ENCODE data around the gene AQP12A.
"Not testable (repeated sequence)": the region's sequence is repeated elsewhere in the genome, so short reads cannot be mapped to it uniquely, and the experiment has no call there.

Gene AQP12A

GRCh38 chr2:240682431-240683224 is 9.0 kb upstream of the AQP12A start, which contains the start of gene AQP12B:
Gene AQP12B (minus strand): TSS chr2:240682885. CDS start chr2:240682837, 48 bp downstream.
- DNase-seq (ENCODE audit: insufficient read length, low spot score); FAIRE-seq: not testable (repeated sequence)

GRCh38 chr2:240683329-240683979 is 8.2 kb upstream of the AQP12A start:
- not testable (repeated sequence) for FAIRE-seq; DNase-seq (ENCODE audit: insufficient read length, low spot score)

GRCh38 chr2:240683980-240684728 is 7.5 kb upstream of the AQP12A start:
- peak; percentile 13 for DNase-seq (ENCODE audit: insufficient read length, low spot score)
- not testable (repeated sequence) for FAIRE-seq

GRCh38 chr2:240685771-240686371 is 5.8 kb upstream of the AQP12A start:
- DNase-seq (ENCODE audit: insufficient read length, low spot score) = peak; percentile 21
- no peak for FAIRE-seq
- no peak for TF ChIP-seq CTCF (IDR thresholded peaks at IDR 0.05; ENCODE audit: insufficient read depth, missing control alignments)

- TF ChIP-seq CTCF (IDR thresholded peaks at IDR 0.05; ENCODE audit: insufficient read depth, missing control alignments) = no peak
- FAIRE-seq (no peak), DNase-seq (ENCODE audit: insufficient read length, low spot score) (peak; percentile 7)
These were observed 5.2 kb upstream of the AQP12A start for GRCh38 chr2:240686460-240686859.

GRCh38 chr2:240687045-240687740 is 4.5 kb upstream of the AQP12A start:
- DNase-seq (ENCODE audit: insufficient read length, low spot score) (peak; percentile 13), FAIRE-seq (no peak)
- no peak for TF ChIP-seq CTCF (IDR thresholded peaks at IDR 0.05; ENCODE audit: insufficient read depth, missing control alignments)

- FAIRE-seq = no peak
- DNase-seq (ENCODE audit: insufficient read length, low spot score) = peak; percentile 8
These were observed 3.7 kb upstream of the AQP12A start for GRCh38 chr2:240687741-240688552.

More at GRCh38 chr2:240687741-240688552, 3.7 kb upstream of the AQP12A start:
- no peak for TF ChIP-seq CTCF (IDR thresholded peaks at IDR 0.05; ENCODE audit: insufficient read depth, missing control alignments)

All from D721Med (cell line).